HPDE6-E6E7 (cell line): ENCODE data around the gene FOXJ3.
A peak's percentile ranks its signal among the peaks of the same experiment; 100 is the strongest.

Experiments used
- DNase-seq: peaks from one replicate; pipeline ENCODE4 v3.0.0; 2011; ENCODE audit warnings: missing footprints; ENCODE audit errors: extremely low spot score

The FOXJ3 gene

DNA sequence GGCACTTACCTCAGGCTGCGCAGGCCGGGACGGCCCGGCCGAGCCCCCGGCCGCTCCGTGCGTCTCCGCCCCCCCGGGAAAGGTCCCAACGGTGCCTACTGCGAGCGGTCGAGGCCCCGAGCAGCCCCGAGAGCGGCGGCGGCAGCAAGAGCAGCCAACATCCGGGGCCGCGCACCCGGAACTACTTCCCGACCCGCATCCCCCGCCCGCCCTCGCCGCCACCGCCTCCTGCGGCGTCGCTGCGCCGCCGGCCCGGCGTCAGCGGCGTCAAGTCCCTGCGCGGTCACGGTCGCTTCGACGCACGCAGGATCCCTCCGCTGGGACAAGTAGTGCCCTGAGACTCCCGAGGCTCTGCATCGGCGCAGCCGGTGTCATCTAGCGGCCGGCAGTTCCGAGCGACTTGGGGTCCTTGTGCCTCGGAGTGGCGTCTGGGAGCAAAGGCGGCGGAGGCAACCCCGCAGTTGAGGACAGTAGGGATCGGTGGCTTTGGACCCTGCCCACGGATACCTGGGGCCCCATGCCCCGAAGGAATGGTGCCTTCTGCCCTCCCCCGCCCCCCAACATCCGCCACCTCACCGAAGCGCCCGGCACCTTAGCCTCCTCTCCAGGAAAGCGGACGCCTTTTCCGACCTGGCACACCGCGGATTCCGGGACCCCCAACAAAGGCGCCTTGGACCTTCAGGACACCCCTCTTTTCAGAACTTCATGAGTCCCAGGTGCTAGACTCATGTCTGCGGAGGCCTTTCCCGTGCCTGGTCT lies at the start of gene FOXJ3:
FOXJ3 (minus strand) TSS at position 186 of the 759 bp plus-strand sequence. CDS start 24,142 bp downstream, outside the sequence.
- peak; percentile 87 for DNase-seq

DNA sequence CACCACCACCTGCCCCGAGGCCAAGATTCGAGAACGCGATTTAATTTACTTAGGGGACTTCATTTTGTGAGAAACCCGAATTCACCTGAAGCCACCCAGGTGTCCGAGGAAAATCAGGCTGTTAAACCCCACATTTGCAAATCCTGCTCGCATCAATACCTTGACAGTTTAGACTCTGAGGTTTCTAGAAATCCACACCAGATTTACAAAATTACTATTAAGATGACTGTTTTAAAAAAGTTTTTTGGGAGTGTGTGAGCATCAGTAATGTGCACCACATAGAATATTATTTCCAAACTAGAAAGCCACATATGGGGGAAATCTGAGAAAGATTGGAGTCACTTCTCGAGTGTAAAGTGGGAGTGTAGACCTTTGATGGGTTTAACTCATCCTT lies 46.2 kb upstream of the FOXJ3 start:
- no peak for DNase-seq

DNA sequence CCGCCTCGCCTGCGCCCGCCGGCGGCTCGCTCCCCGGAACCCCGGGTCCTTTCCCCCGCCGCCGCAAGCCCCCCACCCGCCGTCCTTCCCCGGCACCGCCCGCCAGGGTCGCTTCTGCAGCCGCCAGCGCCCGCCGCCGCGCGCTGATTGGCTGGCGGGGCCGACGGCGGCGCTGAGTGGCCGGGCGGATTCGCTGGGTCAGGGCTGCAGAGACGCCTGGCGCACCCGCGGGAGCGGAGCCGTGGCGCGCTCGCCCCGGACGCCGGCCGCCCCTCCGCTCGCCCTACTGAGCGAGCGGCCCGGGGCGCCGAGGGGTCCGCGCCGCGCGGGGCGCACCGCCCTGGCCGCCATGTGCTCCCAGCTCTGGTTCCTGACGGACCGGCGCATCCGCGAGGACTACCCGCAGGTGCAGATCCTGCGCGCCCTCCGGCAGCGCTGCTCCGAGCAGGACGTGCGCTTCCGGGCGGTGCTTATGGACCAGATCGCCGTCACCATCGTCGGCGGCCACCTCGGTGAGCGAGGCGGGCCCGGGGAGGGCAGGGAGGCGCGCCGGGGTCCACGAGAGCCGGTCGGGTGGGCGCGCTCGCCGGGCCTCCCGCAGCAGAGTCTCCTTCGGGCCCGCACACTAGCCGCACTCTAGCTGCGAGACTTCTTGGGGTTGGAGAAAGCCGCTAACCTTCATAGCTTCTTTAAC lies 45.7 kb upstream of the FOXJ3 start, which contains the start of gene RIMKLA:
RIMKLA (plus strand) TSS at position 207 of the 694 bp plus-strand sequence; CDS start at position 350, 143 bp downstream.
- DNase-seq: no peak

DNA sequence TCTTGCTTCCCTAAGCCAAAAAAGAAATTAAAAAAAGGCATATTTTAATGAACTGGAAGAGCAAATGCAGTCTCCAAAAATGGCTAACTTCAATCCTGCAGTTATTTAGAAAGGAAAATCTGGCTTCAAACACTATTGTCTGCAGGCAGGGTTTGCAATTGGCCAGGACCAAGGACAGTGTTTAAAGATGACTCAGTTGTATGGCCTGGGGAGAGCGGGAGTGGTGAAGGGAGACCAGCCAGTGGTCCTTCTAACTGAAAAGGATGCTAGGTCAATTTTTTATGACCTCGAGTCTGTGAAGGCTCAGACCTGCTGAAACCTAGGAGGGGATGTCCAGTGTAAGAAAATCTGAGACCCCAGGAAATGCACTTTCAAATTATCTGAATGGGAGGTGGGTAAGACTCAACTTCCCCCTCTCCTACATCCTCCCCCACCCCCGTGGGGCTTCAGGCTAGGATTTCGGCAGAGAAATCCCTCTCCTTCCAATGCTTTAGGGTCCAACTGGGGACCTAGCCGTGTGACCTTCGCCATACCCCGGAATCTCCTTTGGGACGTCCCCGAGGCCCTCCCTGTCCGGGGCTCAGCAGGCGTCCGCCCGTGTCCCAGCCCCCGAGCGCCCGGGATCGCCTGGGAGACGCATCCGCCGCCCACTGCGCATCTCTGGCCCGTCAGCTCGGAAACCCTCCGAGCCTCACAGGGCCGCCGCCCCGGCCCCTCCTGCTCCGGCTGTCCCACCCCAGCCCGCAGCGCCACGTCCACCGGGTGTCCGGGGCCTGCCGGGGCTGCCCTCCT lies 45.0 kb upstream of the FOXJ3 start:
- no peak for DNase-seq

DNA sequence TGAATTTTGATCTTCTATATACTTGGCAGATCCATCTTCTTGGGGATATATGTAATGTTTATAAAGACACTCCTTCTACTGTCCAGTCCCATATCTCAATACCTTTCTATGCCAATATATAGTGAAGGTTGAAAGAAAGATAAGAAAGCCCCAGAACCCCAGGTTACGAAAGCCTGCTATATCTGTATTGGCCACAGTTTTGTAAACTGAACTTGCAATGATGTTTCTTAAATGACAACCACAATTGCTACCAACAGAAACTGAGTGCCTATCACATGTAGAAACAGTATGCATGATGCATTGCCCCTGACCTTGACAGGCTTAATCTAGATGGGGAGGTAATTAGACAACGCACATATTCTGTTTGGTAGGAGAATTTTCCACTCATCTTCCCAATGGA lies 37.8 kb upstream of the FOXJ3 start:
- no peak for DNase-seq

DNA sequence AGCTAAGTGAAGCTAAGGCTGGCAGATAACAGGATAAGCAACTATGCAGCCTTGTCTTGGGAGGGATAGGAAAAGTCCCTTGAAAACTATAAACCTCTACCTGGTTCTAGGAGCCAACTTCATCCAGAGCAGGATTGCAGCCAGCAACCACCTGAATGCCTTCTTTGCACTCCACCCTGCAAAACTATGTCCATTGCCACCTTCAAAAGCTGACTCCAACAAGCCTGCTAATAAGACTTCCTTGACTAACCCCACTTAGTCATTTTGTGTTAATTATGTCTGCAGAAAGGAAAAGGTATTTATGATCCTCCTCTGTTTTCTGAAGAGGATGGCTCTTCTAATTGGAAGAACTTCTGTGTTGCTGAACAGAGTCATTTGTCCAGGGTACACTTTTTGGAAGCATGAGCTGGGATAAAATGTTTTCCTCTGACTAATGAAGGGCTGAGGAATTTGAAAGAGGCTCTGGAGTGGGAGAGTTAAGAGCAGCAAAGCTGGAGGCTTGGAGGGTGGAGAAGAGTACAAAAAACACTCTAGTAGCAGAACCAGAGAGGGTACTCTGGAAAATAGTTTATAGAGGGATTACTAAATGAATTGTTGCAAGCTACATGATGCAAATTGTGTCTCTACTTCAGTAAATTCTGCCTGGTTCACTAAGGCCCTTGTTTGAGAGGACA lies 36.0 kb upstream of the FOXJ3 start:
- DNase-seq: no peak

DNA sequence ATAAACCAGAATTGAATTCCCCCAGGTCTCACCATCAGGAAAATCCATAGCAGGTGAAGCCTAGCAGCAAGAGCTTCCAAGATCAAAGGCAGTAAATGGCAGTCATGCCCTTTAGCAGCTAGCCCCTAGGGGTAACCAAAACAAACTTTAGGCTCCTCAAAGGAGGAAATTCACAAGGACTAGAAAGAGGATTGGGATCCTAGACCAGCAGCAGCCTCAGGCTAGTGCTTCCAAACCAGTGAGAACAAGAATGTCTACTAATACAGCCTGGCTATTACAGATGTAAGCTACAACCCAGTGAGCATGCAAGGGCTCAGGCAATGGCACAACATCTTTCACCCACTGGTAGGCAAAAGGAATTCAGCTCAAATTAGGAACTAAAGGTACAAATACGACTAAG lies 34.4 kb upstream of the FOXJ3 start:
- no peak for DNase-seq

DNA sequence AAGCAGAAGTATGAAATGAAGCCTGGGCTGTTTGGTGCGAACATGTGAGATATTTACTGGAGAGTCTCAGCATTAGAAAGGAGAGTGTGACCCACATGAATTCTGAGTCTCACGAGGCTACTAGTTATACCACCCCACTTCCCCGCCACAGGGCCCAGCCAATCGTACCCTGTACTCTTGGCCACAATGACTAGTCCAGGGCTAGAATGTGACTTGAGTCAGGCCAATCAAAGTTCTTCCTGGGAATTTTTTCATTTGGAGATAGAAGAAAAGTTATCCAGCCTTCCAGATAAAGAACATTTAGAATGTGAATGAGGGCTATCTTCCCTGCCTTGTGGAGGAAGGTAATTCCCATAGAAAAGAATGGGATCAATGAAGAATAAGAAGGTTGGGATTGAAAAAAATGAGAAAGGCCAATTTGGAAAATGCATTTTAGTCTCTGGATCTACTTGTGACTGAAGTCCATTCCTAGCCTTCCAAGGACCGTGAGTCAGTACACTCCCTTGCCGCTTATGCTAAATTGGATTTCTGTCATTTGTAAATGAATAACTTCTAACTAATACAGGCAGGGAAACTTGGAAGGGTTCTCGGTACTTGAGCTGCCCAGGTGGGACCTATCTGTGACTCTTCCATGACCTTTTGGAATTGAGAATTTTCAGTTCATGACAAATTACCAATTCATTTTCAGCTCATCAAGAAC lies 33.2 kb upstream of the FOXJ3 start:
- DNase-seq: no peak

DNA sequence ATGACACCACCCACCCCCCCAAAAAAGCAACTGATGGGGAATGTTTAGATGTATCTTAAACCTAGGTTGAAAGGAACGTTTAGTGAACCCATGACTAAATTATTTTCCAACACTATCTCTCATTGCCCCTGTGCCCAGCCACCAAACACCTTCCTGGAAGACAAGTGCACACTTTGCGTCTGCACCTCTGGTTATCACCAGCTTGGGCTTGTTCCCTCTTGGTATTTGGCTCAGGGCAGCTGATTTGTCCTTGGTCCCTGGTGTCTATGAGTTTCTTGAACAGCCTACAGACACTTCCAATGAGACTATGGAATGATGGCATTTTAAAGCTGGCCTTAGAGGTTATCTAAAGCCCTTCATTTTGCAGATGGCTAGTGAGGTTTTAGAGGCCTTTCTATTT lies 30.1 kb upstream of the FOXJ3 start:
- no peak for DNase-seq

DNA sequence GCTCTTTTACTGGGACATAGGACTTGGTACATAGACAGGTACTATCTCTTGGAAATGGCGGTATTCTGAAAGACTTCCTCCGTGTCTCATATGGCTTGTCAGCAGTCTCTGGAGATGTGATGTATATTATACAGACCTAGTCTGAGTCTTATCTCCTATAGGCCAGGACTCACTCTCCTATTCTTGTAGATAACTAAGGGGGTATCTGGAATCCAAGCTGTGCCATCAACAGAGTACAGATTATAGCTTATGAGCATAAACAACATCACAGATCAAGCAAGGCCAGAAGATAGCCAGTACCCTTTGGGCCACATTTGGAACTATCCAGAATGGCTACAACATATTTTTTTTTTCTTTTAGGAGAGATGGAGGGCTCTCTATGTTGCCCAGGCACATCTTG lies 29.5 kb upstream of the FOXJ3 start:
- DNase-seq: no peak

DNA sequence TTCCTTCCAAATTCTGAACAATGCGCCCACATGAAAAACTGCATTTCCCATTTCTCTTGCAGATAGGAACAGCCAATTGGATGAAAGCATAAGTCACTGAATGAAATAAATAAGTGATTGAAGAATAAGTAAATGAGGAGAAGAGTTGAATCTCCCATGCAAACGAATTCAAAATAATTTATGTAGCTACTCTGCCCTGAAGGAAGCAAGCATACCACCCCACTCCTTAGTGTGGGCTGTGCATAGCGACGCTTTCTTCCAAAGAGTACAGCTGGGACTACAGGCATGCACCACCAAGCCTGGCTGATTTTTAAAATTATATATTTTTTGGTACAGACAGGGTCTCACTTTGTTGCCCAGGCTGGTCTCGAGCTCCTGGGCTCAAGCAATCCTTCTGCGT lies 29.1 kb upstream of the FOXJ3 start:
- DNase-seq: no peak

DNA sequence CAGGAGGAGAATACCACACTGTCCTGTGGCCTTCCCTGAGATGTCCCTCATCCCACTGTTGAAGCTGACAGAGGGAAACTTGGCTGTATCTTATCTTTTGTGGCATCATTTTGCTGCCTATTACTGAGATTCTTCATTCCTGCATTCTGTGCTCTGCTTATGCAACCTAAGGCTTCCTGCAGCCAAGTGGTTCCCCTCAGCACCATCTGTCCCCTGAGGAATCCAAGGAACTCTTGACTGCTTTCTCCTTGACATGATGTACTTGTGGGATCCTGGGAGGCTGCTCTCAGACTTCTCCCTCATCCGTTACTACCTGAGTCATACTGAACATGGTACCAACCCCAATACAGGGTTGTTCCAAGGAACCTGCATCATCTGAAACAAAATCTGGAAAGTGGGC lies 24.4 kb upstream of the FOXJ3 start:
- no peak for DNase-seq

DNA sequence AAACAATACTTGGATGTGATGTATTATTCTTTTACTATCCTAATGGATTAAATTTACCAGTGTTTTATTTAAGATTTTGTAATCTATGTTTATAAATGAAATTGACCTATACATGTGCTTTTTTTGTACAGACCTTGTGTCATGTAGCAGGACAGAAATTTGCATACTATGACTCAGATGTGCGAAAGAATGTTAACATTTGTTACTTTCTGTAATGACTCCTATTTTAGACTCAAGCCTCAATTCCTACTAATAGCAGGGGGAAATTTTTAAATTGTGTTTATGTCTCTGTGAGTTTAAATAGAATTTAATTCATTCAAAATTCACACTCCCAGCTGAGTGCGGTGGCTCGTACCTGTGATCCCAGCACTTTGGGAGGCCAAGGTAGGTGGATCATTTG lies 23.8 kb upstream of the FOXJ3 start:
- DNase-seq: no peak

DNA sequence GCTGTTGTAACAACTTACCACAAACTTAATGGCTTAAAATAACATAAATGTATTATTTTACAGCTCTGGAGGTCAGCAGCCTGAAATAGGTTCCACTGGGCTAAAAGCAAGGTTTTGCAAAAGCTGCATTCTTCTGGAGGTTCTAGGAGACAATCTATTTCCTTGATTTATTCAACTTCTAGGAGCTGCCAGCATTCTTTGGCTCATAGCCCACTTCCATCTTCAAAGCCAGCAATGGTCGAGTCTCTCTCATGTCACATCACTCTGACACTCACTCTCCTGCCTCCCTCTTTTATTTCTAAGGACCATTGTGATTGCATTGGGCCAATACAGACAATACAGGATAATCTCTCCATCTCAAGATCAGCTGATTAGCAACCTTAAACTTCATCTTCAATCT lies 15.1 kb upstream of the FOXJ3 start:
- no peak for DNase-seq

DNA sequence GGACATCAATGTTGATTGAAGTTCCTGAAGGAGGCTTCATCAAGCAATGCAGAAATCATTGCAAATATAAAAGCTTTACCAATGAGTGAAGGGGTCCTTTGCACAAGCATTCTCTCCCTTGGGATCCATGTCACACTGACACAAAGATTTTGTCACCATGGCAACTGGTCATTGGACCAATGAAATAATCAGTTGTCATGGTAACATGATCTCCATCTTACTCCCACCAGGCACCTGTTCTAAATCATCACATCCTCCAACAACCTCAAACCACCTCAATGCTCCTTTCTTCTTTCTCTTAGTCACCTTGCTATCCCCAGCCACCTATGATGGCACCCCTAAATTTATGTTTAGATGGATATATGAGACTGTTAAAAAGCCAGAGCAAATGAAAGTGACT lies 13.5 kb upstream of the FOXJ3 start:
- no peak for DNase-seq

DNA sequence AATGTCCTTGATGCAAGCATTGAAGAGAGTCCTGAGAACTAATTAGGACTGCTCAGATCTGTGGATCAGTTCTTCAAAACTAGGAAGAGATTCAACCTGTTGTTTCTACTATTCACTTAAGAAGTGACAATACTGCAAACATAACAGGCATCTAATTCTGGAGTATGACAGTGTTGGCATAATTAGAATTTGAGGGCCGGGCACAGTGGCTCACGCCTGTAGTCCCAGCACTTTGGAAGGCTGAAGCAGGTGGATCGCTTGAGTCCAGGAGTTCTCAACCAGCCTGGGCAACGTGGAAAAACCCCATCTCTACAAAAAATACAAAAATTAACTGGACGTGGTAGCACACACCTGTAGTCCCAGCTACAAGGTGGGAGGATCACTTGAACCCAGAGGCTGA lies 8.0 kb upstream of the FOXJ3 start:
- DNase-seq: no peak

DNA sequence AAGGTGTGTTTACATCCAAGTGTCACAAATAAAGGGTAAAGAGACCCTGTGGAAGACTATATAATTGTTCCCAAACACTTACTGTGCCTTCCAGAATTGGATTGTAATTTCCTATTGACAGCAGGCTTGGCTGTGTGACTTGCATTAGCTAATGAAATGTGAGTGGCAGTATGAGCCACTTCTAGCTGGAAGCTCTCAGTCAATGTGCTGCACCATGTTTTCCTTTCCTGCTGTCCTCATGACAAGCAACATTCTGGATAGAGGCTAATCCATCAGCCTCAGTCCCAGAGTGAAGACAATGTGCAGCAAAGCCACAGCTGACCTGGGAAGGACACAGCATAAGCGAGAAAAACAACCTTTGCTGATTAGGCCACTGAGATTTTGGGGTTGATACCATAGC lies 5.9 kb upstream of the FOXJ3 start:
- no peak for DNase-seq

DNA sequence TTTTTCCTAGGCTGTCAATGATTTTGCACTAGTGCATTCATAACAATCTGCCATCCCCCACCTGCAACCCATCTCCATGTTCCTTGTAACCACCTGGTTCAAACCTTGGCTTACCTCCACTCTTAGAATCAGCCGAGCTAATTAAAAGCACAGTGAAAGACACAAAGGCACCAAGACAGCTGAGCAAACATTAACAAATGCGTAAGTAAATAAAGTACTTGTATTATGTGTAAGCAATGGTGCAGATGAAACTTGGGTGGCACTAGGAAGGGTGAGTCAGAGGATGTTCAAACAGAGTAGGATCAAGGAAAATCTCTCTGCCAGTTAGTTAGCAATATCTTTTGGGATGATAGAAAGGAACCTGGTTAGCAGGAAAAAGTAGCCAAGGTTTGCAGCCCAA lies 5.1 kb upstream of the FOXJ3 start:
- peak; percentile 40 for DNase-seq

DNA sequence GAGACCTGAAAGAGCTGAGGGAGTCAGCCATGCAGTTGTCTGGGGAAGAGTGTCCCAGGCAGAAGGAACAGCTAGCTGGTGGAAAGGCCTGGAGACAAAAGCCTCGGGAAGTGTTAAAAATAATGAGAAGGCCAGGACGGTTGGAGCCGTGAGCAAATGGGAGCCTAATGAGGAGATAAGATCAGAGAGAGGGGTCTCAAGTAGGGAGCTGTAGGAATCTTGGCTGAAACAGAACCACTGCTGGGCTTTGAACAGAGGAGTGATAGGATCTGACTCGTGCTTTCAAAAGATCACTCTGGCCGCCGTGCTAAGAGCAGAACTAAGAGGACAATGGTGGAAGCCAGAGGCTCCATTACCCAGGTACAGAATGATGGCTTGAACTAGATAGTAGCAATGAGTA lies 1.9 kb upstream of the FOXJ3 start:
- no peak for DNase-seq

DNA sequence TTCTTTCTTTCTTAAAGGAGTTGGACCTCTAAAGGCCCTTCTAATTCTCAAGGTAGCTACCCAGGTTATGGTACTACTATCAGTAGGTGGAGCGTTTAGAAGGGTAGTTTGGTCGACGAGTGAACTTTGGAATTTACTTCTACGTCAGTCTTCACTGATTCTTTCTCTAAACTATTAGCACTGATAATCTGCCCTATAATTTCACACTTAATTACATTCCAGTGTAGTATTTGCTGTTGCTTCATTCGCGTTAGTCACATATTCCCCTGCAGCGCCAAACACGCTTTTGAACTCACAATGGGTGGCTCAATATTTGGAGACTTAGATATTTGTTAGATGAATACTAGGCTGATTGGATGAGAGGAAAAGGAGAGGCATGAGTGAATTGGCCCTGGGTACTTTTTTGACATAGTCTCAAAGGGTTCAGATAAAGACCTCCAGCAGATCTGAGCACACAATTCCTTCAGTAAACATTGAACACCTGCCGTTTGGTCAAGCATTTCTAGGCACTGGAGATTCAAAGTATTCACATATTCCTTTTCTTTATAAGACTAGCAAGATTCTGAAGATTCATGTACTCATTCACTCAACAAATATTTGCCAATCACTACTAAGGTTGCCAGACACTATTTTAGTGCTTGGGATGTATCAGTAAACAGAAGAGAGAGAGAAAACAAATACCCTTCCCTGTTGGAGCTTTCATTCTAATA lies 929 bp upstream of the FOXJ3 start:
- peak; percentile 33 for DNase-seq
